Skeletal muscle satellite cell (primary cell): Measurements from ENCODE around the gene ZSCAN16.

Source experiments
- H3K27me3 ChIP-seq: 2 replicates; pipeline ENCODE4 v1.7.0; 2013; ENCODE audit warnings: low read length; ENCODE audit not compliant: control insufficient read depth, insufficient read depth
- H3K36me3 ChIP-seq: 2 replicates; pipeline ENCODE4 v1.7.0; 2013; ENCODE audit warnings: mild to moderate bottlenecking, control low read depth, low read length; ENCODE audit not compliant: insufficient read depth
- H3K4me1 ChIP-seq: 2 replicates; pipeline ENCODE4 v1.7.0; 2013; ENCODE audit warnings: low read length; ENCODE audit not compliant: control insufficient read depth, insufficient read depth
- H3K4me2 ChIP-seq: 2 replicates; pipeline ENCODE4 v1.7.0; 2013; ENCODE audit warnings: mild to moderate bottlenecking, low read length
- H3K4me3 ChIP-seq: 2 replicates; pipeline ENCODE4 v1.7.0; 2013; ENCODE audit warnings: low read length
- H3K9ac ChIP-seq: 2 replicates; pipeline ENCODE4 v1.7.0; 2013; ENCODE audit warnings: mild to moderate bottlenecking, low read depth, low read length, moderate library complexity
- H3K9me3 ChIP-seq: replicated peaks from 2 replicates; pipeline ENCODE4 v1.7.0; 2013; ENCODE audit warnings: mild to moderate bottlenecking, control low read depth, low read length

ZSCAN16 gene

DNA sequence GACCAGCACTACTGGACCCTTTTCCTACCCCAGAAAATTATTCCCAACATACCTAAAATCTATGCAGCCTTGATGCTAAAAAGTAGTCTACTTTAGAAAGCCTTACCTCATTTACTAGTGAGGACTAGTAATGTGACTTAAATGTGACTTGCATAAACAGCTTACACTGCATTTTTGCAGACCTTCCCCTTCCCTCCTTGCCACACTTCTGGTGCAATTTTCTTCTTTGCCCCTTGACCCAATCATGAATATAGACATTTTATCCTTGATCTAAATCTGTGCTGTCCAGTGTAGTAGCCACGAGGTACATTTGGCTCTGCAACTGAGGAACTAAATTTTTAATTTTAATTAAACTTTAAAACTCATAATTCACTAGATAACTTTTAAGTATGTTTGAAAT, 10.3 kb downstream of the ZSCAN16 start:
- Histone ChIP-seq H3K9ac (no peak overlapping the region), H3K36me3 (peaks cover 12% of the 10 kb centered on the region), H3K27me3 (no peaks in the 10 kb centered on the region), H3K4me2 (peak overlapping the region; percentile 35), H3K4me1 (peaks cover 16% of the 10 kb centered on the region), H3K4me3 (no peak overlapping the region), H3K9me3 (no peaks in the 10 kb centered on the region)

DNA sequence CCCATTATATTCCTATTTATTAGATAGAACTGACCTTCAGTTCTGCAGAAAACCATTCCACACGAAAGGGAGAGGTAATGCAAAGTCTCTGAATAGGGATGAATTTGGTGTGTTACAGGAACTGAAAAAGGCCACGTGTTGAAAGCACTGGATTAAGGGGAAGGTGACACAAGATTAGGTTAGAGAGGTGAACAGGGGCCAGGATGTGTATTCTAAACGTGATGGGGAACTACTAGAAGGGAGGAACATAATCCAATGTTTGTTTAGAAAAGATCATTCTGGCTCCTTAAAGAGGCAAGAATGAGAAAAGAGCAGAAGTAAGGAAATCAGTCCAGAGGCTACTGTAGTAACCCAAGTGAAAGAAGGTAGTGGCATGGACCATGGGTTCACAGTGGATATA, 11.0 kb downstream of the ZSCAN16 start:
- Histone ChIP-seq H3K9ac (peak overlapping the region; percentile 97), H3K27me3 (no peaks in the 10 kb centered on the region), H3K36me3 (peaks cover 11% of the 10 kb centered on the region), H3K4me2 (peak overlapping the region; percentile 97), H3K4me3 (peak overlapping the region; percentile 91), H3K4me1 (peaks cover 16% of the 10 kb centered on the region), H3K9me3 (no peaks in the 10 kb centered on the region)

DNA sequence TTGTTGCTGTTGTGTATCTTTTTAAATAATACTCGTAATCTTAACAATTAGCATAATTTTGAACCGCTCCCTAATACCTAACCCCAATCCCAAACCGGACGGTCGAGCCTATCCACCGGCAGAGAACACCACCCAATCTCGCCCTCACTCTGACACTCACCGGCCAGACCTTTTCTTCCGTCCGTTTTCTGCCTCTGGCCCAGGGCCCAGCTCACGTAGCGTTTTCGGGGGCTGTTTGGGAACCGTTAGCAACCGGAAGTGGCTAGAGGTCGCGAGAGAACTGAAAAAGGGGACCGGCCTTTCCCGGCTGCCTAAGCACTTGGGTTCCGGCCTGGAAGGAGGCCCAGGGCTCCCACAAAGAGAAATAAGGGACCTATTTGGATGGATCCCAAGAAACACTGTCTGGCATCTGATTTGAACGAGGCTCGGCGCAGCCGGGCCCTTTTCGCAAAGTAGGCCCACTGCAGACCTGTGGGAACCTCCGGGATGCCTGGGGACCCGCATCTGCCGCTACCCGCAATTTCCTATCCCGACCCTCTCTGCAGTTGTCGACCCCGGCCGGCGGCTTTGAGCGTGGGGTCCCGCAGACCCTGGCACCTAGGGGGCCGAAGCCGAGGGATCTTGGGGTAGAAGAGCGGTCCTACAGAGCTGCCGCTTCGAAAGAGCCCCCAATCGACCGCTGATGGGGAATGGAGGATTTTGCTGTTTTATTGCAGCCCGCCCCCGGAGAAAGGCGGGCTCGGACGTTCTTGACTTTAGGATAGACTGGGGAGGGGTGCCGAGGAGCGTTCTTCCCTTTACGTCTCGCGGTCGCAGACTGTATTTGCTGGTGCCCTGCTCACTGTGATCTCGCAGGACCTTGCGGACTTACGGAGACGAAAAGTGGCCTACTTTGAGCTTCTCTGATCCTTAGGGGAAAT, 12.4 kb downstream of the ZSCAN16 start:
- Histone ChIP-seq H3K9me3 (no peaks in the 10 kb centered on the region), H3K36me3 (peaks cover 7% of the 10 kb centered on the region), H3K4me2 (peak overlapping the region; percentile 97), H3K9ac (peak overlapping the region; percentile 97), H3K4me3 (peak overlapping the region; percentile 91), H3K4me1 (peaks cover 16% of the 10 kb centered on the region), H3K27me3 (no peaks in the 10 kb centered on the region)

DNA sequence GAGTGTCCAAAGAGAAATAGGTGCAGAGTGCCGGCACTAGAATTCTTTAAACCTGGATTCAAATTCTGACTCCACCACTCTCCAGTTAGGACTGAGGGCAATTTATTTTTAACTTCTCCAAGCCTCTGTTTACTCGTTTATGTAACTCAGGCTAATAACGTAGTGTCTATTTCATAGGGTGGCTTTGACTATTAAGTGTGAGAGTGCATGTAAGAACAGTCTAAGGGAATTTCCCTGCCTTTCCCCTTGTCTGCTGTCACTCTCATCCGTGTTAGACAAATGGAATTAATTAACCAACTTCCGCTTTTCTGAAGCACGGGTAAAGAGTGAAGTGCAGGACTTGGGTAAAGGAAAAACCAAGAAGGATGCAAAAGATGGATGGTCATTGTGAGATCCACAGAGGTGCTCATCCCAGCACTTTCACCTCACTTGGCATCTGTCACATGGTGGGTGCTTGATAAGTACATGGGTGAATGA, 13.1 kb downstream of the ZSCAN16 start:
- peak overlapping the region; percentile 91 for H3K4me3 ChIP-seq

DNA sequence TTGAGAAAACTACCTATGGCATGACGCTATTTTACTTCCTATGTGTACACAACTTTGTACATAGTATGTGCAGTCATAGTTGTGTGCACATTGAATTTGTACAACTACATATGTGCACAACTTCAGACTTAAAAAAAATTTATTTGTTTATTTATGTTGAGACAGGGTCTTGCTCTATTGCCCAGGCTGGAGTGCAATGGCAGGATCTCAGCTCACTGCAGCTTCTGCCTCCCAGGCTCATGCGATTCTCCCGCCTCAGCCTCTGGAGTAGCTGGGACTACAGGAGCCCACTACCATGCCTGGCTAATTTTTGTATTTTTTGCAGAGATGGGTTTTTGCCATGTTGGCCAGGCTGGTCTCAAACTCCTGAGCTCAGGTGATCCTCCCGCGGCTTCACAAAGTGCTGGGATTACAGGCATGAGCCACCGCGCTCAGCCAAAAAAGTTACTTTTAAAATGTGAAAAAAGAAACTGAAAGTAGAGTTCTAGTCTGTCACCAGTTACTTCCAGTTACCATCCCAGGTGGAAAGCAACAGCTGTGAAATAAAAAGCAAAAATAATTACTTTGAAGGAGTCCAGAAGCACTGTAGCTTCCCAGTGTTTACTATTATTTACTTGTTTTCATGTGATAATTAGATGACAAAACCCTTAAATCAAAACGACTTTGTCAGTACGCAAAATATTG, 15.6 kb downstream of the ZSCAN16 start:
- no peak overlapping the region for H3K9ac ChIP-seq

More for the DNA sequence above, 13.1 kb downstream of the ZSCAN16 start:
- H3K27me3 ChIP-seq = no peaks in the 10 kb centered on the region
- peak overlapping the region; percentile 97 for H3K9ac ChIP-seq
- H3K4me2 ChIP-seq = peak overlapping the region; percentile 97
- H3K9me3 ChIP-seq = no peaks in the 10 kb centered on the region
- H3K36me3 ChIP-seq = peaks cover 7% of the 10 kb centered on the region
- peaks cover 16% of the 10 kb centered on the region for H3K4me1 ChIP-seq

DNA sequence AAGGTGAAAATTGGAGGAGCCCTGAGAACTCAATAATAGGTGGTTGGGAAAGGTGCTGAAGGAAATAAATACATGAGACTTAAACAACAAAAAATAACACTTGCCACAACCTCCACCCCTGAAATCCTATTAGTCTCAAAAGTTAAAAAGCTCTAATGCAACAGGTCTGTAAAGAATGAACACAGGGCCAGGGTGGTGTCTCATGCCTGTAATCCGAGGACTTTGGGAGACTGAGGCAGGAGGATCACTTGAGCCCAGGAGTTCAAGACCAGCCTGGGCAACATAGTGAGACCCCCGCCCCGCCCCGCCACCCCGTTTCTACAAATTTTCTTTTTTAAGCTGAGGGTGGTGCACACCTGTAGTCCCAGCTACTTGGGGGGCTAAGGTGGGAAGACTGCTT, 16.2 kb downstream of the ZSCAN16 start:
- Histone ChIP-seq H3K4me3 (no peak overlapping the region), H3K4me1 (peaks cover 26% of the 10 kb centered on the region), H3K9me3 (no peaks in the 10 kb centered on the region), H3K4me2 (no peak overlapping the region), H3K27me3 (no peaks in the 10 kb centered on the region), H3K9ac (no peak overlapping the region), H3K36me3 (peaks cover 7% of the 10 kb centered on the region)

More for the DNA sequence above, 15.6 kb downstream of the ZSCAN16 start:
- H3K9me3 ChIP-seq = no peaks in the 10 kb centered on the region
- peaks cover 5% of the 10 kb centered on the region for H3K36me3 ChIP-seq
- no peaks in the 10 kb centered on the region for H3K27me3 ChIP-seq
- H3K4me3 ChIP-seq = no peak overlapping the region
- H3K4me1 ChIP-seq = peaks cover 25% of the 10 kb centered on the region
- H3K4me2 ChIP-seq = no peak overlapping the region

DNA sequence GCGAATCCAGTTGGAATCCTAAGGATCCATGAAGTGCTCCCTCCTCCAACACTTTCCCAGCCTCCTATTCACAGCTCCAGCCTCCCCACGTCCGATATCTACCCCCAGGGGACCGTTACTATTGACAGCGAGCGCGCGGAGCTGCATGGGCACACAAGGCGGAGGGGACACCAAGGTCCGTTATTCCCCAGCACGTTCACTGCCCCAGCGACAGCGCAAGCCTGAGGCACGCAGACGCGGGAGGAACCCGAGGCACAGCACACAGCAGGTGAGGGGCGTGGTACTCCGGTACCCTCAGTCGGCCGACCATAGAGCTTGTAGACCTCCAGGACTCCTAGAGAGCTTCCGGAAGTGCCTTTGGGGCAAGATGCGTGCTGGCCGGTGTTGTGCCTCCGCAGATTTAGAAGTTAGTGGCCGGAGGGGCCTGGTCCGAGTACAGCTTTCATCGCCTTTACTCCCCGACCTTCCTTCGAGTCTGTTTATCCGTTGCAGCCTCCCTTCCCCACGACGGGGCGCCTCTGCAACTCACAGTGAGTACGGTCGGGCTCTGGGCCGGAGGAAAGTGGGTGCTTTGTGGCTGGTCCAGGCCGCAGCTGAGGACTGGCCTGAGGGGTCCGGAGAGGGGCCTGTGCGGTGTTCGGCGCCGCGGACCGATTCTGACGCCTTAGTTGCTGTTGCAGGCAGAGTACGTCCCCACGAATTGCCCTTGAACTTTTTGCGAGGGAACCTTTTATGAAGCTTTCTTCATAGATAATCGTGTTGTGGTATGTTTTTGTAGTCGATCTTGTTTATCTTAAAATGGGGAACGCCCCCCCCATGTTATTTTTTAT, 17.3 kb downstream of the ZSCAN16 start, which contains the start of gene ZKSCAN8:
Gene ZKSCAN8 (plus strand): TSS at position 384 of the 830 bp plus-strand sequence. CDS start 6,525 bp downstream, outside the sequence.
- H3K4me3 ChIP-seq = peak within 1 kb of the TSS; percentile 99

DNA sequence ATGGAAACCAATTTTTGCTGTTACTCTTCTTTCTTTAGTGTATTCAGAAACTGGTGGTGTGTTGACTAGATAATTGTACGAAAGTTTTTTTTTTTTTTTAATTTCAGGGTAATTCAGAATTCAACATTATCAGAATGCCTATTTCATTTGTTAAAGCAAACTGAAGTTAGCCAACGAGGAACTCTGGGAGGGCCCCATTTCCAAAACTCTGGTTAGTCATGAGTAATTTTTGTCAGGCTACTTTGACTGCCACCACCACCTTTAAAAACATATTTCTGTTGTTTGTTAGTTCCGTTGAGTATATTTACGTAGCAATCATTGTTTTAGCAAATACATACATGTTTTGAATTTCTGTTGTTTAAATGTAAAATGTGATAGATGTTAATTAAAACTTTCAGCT, 18.0 kb downstream of the ZSCAN16 start:
- Histone ChIP-seq H3K9ac (peak overlapping the region; percentile 96), H3K36me3 (peaks cover 12% of the 10 kb centered on the region), H3K4me2 (peak overlapping the region; percentile 85), H3K4me3 (peak overlapping the region; percentile 99), H3K9me3 (no peaks in the 10 kb centered on the region), H3K27me3 (no peaks in the 10 kb centered on the region), H3K4me1 (peaks cover 26% of the 10 kb centered on the region)

More for the DNA sequence above, 17.3 kb downstream of the ZSCAN16 start, which contains the start of gene ZKSCAN8:
- peak within 1 kb of the TSS; percentile 96 for H3K9ac ChIP-seq
- peak within 1 kb of the TSS; percentile 85 for H3K4me2 ChIP-seq
- no peaks in the 10 kb centered on the region for H3K9me3 ChIP-seq
- H3K4me1 ChIP-seq = peaks cover 26% of the 10 kb centered on the region
- no peaks in the 10 kb centered on the region for H3K27me3 ChIP-seq
- H3K36me3 ChIP-seq = peaks cover 12% of the 10 kb centered on the region

DNA sequence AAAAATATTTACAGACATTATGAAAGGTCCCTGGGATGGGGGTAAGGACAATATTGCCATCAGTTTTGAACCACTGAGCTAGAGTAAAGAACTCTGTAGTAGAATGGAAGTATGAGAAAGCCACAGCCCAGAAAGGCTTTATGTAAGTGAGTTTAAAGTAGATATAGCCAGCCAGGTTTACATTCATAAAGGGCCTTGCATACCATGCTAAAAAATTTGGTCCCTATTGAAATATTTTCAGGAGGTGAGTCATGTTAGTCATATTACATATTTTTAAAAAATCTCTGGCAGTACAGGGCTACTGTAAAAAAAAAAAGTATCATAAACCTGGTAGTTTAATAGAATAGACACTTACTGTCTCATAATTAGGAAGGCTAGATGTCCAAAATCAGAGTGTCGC, 20.8 kb downstream of the ZSCAN16 start:
- Histone ChIP-seq H3K36me3 (peaks cover 34% of the 10 kb centered on the region), H3K4me2 (peak overlapping the region; percentile 44), H3K4me3 (no peak overlapping the region), H3K27me3 (no peaks in the 10 kb centered on the region), H3K4me1 (peaks cover 17% of the 10 kb centered on the region), H3K9ac (no peak overlapping the region), H3K9me3 (no peaks in the 10 kb centered on the region)

DNA sequence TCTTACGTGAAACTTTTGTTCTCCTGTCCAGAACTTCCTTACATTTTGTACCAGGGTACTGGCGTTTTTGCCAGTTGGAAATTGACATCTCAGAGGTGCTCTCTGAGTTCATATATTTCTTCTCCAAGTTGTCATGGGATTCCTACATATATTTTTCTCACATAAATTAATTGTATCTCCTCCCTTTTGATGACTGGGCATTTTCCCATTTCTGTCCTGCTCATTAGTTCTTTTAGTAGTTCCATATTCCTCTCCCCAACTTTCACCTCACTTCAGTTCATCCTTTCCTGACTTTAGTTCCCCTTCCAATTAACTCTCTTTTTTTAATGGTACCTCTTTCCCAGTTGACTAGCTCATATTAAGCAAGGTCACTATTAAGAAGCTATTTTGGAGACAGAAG, 28.1 kb downstream of the ZSCAN16 start:
- H3K36me3 ChIP-seq = peaks cover 89% of the 10 kb centered on the region

DNA sequence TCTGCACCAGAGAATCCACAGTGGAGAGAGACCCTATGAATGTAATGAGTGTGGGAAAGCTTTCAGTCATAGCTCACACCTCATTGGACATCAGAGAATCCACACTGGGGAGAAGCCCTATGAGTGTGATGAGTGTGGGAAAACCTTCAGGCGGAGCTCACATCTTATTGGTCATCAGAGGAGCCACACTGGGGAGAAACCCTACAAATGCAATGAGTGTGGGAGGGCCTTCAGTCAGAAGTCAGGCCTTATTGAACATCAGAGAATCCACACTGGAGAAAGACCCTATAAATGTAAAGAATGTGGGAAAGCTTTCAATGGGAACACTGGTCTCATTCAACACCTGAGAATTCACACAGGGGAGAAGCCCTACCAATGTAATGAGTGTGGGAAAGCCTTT, 29.1 kb downstream of the ZSCAN16 start:
- Histone ChIP-seq H3K4me1 (no peaks in the 10 kb centered on the region), H3K9ac (no peak overlapping the region), H3K4me3 (no peak overlapping the region), H3K4me2 (no peak overlapping the region), H3K27me3 (no peaks in the 10 kb centered on the region), H3K36me3 (peaks cover 84% of the 10 kb centered on the region), H3K9me3 (no peaks in the 10 kb centered on the region)

More for the DNA sequence above, 28.1 kb downstream of the ZSCAN16 start:
- no peak overlapping the region for H3K9ac ChIP-seq
- H3K4me1 ChIP-seq = no peaks in the 10 kb centered on the region
- H3K4me3 ChIP-seq = no peak overlapping the region
- H3K4me2 ChIP-seq = no peak overlapping the region
- H3K9me3 ChIP-seq = no peaks in the 10 kb centered on the region
- no peaks in the 10 kb centered on the region for H3K27me3 ChIP-seq
